Hindlimb muscle (tissue), 1 donor: ENCODE data around the gene HMG20A. TPM values are rescaled to one million over a fixed set of nuclear protein-coding genes. Genes with fewer than 3 reads are reported as not detected.

ENCODE experiments used
- DNase-seq: peaks from one replicate; pipeline ENCODE4 v3.0.0-alpha.2; 2013
- polyA plus RNA-seq: library from polyadenylated mRNA; unstranded; fragments of 120-200 nt; gene quantifications from one replicate; pipeline ENCODE4 v1.2.1, GENCODE V29; 2013; ENCODE audit not compliant: insufficient read length

HMG20A gene
- polyA plus RNA-seq, 1 donor: 51.4 TPM

DNA sequence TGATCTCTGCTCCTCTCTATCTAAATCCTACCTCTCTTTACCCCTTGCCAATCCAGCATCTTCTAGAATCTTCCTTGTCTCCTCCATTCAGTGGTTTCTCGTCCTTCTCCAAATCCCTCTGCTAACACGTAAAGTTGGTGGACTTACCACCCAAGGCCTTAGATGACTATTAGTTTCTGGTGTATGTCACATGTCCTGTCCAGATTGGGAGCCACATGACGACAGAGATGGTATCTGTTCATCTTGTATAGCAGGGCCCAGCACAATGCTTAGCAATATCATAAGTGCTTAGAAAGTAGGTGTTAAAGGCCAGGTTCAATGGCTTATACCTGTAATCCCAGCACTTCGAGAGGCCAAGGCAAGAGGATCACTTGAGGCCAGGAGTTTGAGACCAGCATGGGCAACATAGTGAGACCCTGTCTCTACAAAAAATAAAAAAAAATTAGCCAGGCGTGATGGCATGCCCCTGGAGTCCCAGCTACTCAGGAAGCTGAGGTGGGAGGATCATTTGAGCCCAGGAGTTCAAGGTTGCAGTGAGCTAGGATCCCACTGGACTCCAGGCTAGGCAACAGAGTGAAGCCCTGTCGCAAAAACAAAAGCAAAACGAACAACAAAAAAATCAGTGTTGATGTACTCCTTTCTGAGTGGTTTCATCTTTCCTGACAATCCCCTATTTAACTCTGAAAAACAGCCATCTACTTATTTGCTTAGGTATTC is 81.8 kb downstream of the HMG20A start:
- no peak for DNase-seq

DNA sequence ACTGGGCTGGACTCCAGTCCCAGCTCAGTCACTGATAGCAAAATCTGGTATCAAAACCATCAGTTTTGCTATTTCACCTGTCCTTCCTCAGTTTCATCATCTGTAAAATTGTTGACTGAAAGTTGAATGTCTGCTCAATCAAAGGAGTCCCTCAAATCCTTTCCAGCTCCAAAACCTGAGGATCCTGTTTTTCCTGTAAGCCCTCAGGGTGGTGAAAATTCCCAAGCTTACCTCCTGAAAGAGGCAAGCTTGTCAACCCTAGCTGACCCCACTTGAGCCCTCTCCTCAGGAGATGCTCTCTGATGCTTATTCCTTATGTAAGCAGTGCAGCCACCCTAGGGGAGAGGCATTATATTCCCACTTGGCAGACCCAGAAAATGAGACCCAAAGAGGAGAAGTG is 82.6 kb downstream of the HMG20A start:
- DNase-seq: no peak

DNA sequence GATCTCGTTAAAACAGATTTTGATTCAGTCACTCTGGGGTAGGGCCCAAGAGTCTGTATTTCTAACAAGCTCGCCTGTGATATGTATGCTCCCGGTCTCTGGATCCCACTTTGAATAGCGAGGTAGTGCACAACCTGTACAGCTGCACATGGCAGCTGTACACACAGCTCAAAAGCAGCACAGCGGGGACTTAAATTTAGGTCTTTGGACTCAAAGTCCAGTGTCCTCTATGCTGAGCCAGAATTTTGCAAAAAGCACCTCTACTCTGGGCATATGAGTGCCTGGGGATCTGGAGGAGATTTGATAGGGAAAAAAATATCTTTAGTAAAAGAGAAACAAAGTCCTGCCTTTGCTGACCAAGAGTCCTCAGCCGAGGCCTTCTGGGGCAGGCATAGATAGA is 83.1 kb downstream of the HMG20A start:
- no peak for DNase-seq

DNA sequence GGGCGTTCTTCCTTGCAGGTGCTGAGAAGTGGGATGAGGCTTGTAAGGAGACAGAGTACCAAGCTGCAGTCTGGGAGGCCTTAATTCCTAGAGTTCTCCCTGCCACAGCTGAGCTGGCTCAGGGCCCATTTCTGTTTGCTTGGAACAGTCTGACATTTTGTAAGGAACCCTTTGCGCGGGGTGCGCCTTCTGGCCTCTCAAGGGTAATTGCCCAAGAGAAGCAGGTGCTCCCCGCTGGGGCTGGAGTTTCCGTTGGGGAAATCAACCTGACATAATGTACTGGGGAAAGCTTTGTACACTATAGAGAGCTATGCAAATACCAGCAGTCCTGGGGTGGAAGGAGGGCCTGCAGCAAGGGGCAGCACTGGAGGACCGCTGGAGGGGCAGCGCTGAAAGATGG is 83.6 kb downstream of the HMG20A start:
- no peak for DNase-seq

DNA sequence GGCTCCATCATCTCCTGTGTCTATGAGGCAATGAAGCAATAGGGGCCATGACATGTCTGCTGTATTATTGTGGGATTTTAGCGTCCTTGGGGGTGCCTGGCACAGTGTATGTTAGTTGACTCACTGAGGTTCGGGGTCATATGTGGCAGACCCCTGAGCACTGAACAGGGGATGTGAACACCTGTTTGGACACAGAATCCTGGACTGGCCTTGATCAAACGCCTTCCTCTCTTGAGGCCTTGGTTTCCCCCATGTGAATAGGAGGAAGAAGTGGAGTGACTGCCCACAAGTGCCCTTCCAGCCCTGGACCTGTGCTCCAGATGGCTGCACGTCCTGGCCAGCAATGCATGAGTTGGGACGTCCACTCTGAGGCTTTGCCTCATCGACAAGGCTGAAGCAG is 84.2 kb downstream of the HMG20A start:
- no peak for DNase-seq

DNA sequence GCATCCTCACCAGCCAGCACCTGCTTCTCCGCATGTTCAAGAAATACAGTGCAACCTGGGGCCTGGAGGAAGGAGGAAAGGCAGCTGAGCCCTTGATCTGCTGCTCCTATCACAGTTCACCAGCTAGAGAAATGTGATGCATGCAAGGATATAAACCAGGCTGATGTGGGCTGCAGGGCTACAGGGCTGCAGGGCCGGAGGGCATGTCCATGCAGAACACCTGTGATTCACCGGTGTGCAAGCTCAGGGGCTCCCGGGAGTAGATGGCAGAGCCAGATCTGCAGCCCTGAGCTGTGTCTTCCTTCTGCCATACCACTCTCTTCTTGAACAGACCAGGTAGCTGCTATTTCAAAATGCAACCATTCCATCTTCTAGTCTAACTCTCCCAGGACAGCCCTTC is 84.9 kb downstream of the HMG20A start:
- no peak for DNase-seq

DNA sequence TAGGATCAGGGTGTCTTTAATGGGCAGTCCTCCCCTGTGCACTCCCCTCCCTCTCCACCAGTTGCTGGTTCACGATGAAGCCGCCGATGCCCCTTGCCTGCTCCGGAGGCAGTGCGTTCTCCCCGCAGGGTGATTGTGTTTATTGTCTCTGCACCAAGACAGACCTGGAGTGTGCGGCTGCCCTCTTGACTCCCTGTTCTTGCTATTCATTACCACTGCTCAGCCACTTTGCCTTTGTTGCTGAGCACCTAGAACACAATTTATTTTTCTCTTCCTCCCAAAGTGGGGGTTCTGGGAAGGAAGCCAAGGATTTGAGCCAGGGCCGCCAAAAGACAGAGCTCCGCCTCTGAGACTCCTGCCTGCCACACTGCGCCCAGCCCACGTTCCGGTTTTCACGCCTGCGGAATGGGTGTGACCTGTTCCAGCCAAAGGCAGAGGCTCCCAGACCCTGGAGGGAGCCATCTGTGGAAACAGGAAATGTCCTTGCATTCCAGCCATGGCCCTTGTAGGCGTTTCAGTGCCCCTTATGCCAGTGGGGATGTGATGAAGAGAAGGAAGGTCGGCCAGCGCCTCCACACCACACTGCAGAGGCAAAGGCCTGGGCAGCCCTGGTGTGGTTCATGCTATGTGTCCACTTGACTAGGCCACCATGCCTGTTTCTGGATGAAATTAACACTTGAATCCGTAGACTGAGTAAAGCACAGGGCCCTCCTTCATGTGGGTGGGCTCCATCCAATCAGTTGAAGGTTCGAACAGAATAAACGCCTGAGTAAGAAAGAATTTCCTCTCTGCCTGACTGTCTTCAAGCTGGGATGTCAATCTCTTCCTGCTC is 85.8 kb downstream of the HMG20A start:
- no peak for DNase-seq

DNA sequence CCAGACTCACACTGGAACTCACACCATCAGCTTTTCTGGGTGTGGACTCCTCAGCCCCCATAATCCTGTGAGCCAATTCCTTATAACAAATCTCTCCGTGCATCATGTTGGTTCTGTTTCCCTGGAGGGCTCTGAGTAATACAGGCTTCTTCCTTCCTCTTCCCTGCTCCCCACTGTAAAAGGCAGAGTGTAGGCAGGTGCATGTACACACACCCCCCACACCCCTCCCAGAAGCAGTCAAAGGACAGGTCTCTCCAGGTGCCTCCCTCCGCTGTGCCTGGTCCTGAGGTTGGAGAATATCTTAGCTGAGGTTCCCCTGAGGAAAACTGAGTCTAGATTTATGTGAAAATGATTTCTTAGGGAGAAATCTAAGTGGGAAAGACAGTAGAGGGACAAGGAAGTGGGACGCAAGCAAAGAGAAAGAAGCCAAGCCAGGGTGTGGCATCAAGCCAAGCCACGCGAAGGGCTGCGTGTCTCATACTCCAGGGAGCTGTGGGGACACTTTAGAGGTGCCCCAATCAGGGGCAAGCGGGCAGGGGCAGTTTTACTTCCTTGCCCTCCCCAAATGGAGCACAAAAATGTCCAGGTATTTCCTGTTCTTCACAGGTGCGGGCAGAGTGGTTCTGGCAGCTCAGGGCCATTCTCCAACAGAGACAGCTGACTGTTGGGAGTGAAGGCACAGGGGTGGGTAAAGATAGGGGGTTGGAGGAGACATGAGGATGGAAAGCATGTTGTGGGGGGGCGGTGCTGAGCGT is 86.6 kb downstream of the HMG20A start:
- DNase-seq: no peak

DNA sequence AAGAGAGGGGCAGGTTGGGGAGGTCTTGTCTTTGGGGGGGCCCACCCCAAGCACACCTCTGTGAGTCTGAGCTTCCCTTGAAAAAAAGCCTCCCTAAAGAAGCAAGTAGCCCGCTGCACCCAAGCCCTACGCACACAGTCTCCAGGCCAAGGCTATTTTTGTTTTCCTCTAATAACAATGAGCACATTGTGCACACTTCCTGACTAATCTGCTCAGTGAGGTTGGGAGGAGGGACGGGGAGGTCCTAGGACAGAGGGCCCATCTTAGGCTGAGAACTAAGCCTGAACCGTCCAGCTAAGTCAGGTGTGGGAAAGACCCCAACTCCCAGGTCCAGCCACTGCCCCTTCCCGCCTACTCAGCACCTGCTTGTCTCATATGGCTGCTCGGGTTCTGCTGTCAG is 87.2 kb downstream of the HMG20A start:
- DNase-seq: no peak

DNA sequence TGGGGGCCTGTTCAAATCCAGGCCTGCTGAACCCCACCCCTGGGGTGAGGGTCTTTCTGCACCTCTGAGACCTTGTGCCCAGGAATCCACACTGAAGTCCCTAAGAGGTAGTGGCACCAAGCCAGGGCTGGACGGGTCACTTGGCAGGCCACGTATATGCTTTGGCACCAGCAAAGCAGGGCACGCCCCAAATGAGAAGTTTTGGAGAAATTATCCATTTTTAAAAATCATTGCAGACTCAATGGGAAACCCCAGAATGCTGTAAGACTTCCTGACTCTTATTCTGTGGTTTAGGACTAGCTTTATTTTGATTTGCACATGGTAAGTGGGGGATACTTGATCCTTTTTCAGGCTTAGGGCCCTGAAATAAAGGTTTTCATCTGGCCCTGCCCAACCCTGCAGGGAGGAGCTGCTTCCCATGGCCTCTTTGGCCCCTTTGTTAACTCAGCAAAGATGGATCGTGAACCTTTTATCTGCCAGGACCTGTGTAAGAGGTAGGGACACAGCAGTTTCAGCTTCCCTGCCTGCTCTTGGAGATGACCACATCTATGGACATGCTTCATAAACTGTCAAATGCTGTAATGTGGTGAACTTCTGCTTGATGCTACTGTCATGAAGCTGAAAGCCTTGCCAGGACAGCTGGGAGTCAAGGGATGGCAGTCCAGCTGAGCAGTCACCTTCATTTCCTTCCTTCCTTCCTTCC is 88.0 kb downstream of the HMG20A start:
- DNase-seq: no peak

DNA sequence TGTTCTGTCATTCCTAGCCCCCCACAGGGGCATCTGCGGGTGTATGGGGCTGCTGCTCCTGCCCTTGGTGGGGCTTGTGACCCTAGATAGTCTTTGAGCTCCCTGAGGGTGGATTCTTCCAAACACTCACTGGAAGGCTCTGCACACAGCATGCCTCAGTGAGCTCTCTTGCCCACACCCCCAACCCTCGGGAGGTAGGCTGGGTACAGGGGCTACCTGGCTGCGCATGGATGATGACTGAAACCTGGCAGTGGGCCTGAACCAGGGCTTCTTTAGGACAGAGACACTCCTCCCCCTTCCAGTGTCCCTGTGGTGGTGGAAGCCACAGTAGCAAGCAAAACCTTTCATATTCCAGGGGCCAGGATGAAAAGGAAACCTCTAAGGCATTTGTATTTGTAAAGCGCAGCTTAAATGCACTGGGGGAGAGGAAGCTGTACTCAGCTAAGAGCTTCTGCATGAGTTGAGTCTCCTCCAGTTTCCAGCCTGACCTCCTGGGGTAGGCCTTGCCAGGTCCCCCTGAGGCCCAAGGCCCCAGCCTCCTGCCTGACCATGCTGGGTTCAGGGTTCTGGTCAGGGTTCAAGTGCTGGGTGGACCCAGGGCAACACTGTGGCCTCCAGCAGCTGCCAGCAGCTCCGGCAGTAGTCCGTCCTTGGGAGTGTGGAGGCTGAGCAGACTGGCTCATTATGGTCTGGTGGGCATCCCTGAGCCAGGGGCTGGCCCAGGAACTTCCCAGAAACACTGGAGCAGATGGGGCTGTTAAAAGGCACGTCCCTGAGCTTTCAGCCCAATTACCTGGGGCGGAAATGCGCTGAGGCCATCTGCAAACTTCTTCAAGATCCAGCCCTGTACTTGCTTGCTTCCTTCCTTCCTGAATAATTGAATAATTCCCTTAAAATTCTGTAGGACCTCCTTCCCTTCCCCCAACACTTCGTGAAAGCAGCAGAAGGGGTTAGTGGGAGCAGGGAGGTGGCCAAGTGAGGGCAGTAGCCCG is 89.7 kb downstream of the HMG20A start:
- no peak for DNase-seq

DNA sequence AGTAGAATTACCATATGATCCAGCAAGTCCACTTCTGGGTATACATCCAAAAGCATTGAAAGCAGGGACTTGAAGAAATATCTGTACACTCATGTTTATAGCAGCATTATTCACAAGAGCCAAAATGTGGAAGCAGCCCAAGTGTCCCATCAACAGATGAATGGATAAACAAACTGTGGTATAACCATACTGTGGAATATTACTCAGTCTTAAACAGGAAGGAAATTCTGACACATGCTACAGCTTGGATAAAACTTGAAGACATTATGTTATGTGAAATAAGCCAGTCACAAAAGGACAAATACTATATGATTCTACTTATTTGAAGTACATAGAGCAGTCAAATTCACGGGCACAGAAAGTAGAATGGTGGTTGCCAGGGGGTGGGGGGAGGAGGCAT is 91.2 kb downstream of the HMG20A start:
- DNase-seq: no peak

DNA sequence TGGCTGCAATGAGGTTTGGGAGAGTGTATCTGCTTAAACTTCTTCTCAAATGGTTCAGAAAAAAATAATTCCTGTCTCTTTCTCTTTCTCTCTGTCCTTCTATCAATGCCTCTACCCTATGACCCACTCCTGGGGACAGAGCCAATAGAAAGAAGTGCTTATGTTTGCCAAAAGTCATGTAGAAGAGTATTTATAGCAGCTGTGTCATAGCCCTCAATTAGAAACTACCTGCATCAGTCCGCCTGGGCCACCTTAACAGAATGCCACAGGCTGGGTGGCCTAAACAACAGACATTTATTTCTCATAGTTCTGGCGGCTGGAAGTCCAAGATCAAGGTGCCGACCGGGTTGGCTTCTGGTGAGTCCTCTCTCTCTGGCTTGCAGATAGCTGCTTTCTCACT is 92.5 kb downstream of the HMG20A start:
- no peak for DNase-seq

DNA sequence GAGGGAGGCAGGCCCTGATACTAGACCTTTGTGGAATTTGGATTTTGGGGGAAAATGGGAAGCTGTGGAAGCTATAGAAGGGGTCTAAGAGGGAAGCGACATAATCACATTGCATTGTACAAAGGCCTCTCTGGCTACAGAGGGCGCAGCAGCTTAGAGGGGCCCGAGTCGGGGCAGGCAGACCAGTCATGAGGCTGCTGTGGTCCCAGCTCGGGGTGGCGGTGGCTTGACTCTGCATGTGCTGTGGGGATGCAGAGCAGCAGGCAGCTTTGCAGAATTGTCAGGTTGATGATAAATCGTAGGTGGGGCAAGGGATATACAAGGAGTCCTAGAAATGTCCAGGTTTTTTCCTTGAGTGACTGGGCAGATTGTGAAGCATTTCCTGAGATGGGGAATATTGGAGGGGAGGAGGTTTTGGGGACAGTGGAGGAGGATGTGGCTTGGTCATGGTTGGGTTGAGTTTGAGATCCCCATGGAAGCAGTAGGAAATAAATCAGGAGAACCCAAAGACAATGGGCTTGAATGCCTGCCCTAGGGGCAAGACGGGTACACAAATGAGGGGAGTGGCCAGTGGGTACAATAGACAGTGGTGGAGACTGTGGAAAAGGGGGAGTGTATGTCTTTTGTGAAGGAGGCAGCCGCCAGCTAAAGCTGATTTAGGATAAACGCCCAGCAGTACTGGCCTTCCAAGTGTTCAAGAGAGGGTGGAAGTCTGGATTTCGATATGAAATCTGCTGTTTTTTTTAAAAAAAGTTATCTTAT is 94.1 kb downstream of the HMG20A start:
- no peak for DNase-seq

DNA sequence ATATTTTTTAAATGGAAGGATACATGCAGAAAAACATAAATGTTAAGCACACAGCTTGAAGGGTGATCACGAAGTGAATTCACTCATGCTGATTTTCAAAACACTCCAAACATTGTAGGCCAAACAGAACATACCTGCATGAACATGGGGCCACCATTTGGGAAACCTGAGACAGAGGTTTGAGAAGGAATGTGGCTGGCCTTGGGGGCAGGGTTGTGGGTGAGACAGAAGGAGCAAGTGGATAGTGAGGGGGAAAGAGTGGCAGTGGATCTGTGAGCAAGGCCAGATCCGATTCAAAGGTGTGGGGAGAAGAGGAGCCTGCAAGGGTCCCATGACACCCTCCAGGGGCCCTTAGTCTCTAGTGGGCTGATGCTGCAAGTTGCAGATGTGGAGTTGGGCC is 94.9 kb downstream of the HMG20A start:
- DNase-seq: no peak

DNA sequence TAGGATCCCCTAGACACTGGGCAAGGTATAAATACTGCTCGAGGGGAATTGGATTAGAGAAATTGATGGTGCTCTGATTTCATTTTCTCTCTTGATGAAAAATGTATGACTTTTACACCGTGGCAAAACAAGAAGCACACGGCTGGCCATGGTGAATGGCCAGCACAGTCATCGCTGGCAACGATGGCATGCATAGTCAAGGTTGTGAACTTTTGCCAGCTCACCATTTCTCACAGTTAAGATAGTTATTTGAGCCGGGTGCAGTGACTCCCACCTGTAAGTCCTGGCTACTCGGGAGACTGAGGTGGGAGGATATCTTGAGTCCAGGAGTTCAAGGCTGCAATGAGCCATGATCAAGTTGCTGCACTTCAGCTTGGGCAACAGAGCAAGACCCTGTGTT is 95.4 kb downstream of the HMG20A start:
- no peak for DNase-seq

DNA sequence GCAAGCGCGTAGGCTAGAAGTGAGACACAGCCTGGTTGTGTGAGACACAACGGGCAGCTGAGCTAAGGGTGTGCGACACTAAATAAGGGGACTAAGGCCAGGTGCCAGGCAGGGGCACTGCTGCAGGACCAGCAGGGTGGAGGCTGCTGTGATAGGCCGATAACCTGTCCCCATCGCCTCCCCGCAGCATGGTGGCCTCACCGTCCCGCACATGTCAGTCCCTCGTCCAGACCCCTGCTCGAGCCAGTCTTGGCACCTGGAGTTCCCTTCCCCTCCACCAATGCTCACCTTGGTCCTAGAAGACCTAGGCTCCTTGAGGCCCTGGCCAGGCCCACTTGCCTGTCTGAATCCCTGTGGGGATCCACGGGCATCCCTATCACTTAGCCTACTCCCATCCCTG is 96.1 kb downstream of the HMG20A start:
- no peak for DNase-seq

DNA sequence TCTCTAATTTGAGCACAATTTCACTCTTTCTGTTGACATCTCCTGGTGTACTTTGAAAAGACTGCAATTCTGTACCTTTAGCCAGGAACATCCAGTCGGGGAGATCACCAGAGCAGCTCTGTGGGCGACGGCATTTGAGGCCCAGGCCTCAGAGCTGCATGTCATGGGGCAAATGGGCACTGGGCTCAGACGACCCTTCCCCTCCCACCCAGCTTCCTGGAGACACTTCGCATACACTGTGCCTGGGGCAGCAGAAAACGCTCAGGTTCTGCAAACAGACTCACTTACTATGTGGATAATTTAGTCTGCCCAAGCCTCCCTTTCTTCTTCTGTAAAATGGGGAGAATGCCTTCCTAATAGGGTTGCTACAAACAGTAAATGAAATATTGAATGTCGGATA is 96.9 kb downstream of the HMG20A start:
- no peak for DNase-seq

DNA sequence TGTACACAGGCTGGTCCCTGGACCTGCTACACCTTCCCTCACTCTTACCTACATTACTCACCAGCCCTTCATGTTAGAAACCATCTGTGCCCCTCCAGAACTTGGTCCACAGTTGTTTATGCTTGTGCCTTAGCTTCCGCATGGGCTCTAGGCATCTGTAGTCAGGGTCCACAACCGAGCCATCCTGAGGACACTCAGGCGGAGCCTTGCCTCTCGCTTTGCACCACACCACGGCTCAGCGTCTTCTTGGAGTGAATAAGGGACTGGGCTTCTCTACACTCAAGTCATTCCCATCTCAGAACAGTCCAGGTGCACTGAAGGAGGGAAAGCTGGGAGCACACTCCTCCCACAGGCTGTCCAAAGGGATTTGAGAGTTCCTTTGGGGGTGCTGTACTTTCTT is 97.8 kb downstream of the HMG20A start:
- DNase-seq: no peak

DNA sequence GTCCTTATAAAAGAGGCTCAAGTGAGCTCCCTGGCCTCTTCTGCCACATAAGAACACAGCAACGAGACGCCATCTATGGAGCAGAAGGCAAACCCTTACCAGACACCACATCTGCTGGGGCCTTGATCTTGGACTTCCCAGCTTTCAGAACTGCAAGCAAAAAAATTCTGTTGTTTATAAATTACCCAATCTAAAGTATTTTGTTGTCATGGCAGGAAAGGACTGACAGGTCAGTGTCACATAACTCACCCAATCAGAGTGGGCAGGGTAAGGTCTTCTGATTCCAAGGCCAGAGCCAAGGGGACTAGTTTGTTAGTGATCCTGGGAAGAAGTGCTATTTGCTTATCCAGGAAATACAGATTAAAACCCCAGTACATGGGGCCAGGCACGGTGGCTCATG is 98.9 kb downstream of the HMG20A start:
- no peak for DNase-seq

DNA sequence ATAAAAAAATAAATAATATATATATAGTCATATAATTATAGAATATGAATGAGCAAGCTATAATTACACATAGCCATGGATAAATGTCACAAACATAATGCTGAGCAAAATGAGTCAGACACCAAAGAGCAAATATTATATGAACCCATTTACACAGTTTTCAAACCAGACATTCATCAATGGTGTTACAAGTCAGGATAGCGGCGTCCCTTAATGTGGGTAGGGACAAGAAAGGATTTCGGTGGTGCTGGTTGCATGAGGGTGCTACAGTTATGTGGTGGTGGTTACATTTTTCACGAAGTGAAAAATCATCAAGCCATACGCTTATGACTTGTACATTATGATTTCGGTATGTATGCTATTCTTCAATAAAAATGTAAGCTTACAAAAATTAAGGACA is 100.5 kb downstream of the HMG20A start:
- no peak for DNase-seq
